ENCODE measurements around the gene MRPS2. TPM values are rescaled to one million over a fixed set of nuclear protein-coding genes. Genes with fewer than 3 reads are reported as not detected.
"Not testable (repeated sequence)": the region's sequence is repeated elsewhere in the genome, so short reads cannot be mapped to it uniquely, and the experiment has no call there.

Gene MRPS2
- 5.5 and 21.4 TPM in 2 replicates for total RNA-seq (ENCODE audit: low replicate concordance)

GRCh38 chr9:135500525-135501260 is at the start of gene MRPS2:
MRPS2 (plus strand) TSS chr9:135500682; CDS start chr9:135500711, 29 bp downstream.
- peak; percentile 73 for TF ChIP-seq CTCF (IDR thresholded peaks at IDR 0.05; ENCODE audit: insufficient read depth, low read length)
- H3K4me3 ChIP-seq (ENCODE audit: low read depth, low read length): peak within 1 kb of the TSS; percentile 82
- peak; percentile 80 for DNase-seq (ENCODE audit: low read depth)

GRCh38 chr9:135450956-135451355 is 49.5 kb upstream of the MRPS2 start:
- no peak for TF ChIP-seq CTCF (IDR thresholded peaks at IDR 0.05; ENCODE audit: insufficient read depth, low read length)
- no peak overlapping the region for H3K4me3 ChIP-seq (ENCODE audit: low read depth, low read length)
- no peak for DNase-seq (ENCODE audit: low read depth)

GRCh38 chr9:135451909-135452308 is 48.6 kb upstream of the MRPS2 start:
- not testable (repeated sequence) for H3K4me3 ChIP-seq (ENCODE audit: low read depth, low read length); DNase-seq (ENCODE audit: low read depth)

GRCh38 chr9:135454737-135455136 is 45.7 kb upstream of the MRPS2 start:
- DNase-seq (ENCODE audit: low read depth): no peak
- TF ChIP-seq CTCF (IDR thresholded peaks at IDR 0.05; ENCODE audit: insufficient read depth, low read length): no peak
- no peak overlapping the region for H3K4me3 ChIP-seq (ENCODE audit: low read depth, low read length)

- TF ChIP-seq CTCF (IDR thresholded peaks at IDR 0.05; ENCODE audit: insufficient read depth, low read length): no peak
- H3K4me3 ChIP-seq (ENCODE audit: low read depth, low read length): no peak overlapping the region
- DNase-seq (ENCODE audit: low read depth): no peak
Measured at GRCh38 chr9:135455401-135456030, 45.0 kb upstream of the MRPS2 start.

- no peak for DNase-seq (ENCODE audit: low read depth)
- H3K4me3 ChIP-seq (ENCODE audit: low read depth, low read length): no peak overlapping the region
- no peak for TF ChIP-seq CTCF (IDR thresholded peaks at IDR 0.05; ENCODE audit: insufficient read depth, low read length)
Measured at GRCh38 chr9:135456436-135457104, 43.9 kb upstream of the MRPS2 start.

GRCh38 chr9:135458478-135458877 is 42.0 kb upstream of the MRPS2 start:
- H3K4me3 ChIP-seq (ENCODE audit: low read depth, low read length); DNase-seq (ENCODE audit: low read depth): not testable (repeated sequence)
